NOMO-1 treated with dmso at 0.1 percent for 144 hours (cell line): ENCODE data around the gene CCDC92.
"Not testable (repeated sequence)": the region's sequence is repeated elsewhere in the genome, so short reads cannot be mapped to it uniquely, and the experiment has no call there.

Experiments used
- DNase-seq: peaks from one replicate; lab custom pipeline; 2025; ENCODE audit not compliant: unreplicated experiment; lab: John Stamatoyannopoulos, UW

The CCDC92 gene

GRCh38 chr12:123911672-123912409, 60.8 kb downstream of the CCDC92 start:
- not testable (repeated sequence) for DNase-seq

GRCh38 chr12:123910761-123911193, 61.9 kb downstream of the CCDC92 start:
- DNase-seq = no peak

GRCh38 chr12:123910057-123910456, 62.6 kb downstream of the CCDC92 start:
- DNase-seq = no peak

GRCh38 chr12:123908884-123909725, 63.5 kb downstream of the CCDC92 start:
- DNase-seq = no peak

DNA sequence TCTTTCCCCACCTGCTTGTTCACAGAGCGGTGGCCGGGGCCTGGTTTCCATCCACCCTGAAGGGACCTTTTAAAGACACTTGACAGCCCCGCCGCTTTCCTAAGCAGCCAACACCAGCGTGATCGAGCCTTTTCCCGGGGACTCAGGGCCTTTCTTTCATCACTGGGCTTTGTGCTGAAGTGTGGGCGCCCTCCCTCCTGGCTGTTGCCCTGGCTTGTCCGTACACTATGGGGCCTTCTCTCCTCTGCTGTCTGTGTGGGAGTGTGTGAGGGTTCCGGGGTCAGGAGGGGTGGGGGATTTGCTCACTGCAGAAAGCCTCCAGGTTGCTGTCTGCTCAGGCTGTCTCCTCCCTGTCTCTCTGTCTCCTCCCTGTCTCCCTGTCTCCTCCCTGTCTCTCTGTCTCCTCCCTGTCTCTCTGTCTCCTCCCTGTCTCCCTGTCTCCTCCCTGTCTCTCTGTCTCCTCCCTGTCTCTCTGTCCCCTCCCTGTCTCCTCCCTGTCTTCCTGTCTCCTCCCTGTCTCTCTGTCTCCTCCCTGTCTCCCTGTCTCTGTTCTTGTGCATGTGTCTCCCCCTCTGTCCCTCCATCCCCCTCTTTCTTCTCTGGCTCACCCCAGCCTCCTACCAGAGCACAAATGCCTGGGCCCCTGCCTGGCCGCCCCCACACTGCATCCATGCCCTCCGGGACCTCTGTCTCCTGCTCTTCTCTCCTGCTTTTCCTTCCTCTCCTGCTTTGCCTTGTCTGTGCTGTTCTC, 64.7 kb downstream of the CCDC92 start:
- no peak for DNase-seq

GRCh38 chr12:123906711-123907420, 65.8 kb downstream of the CCDC92 start:
- no peak for DNase-seq

- peak; percentile 32 for DNase-seq
Observed at GRCh38 chr12:123905319-123905925, 67.2 kb downstream of the CCDC92 start.

- DNase-seq = no peak
Observed at GRCh38 chr12:123903301-123904065, 69.1 kb downstream of the CCDC92 start.

DNA sequence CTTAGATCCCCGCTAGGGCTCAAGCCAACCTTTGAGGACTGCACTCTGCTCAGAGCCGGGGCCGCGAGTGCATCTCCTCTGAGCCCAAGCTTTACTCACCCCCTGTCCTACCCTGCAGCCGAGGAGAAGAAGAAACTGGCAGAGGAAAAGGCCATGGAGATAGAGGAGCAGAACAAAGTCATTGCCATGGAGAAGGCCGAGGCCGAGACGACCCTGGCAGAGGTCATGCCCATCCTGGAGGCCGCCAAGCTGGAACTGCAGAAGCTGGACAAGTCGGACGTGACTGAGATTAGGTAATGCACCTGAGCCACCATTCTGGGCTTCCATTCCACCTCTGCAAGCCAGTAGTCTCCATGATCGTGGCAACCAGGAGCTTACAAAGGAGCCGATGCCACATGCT, 69.8 kb downstream of the CCDC92 start:
- DNase-seq = no peak

DNA sequence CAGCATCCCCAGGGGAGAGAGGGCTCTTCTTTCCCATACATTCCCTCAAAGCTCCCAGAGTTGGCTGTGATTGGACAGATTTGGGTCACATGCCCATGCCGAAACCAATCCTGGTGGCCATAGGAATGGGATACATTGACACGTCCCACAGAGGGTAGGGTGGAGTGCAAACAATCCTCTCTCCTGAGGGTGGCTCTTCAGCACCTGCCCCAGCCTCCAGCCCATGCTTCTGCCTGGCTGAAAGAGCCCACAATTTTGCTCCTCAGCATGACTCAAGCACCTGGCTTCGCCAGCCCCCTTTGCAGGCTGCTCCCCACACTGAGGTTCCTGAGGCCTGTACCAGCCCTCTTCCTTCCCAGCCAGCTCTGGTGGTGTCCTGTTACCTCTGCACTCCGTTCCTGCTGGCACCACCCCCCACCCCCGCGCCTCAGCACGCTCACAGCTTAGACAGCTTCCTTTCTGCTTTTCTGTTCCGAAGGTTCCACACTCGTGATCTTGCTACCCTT, 71.7 kb downstream of the CCDC92 start:
- no peak for DNase-seq

DNA sequence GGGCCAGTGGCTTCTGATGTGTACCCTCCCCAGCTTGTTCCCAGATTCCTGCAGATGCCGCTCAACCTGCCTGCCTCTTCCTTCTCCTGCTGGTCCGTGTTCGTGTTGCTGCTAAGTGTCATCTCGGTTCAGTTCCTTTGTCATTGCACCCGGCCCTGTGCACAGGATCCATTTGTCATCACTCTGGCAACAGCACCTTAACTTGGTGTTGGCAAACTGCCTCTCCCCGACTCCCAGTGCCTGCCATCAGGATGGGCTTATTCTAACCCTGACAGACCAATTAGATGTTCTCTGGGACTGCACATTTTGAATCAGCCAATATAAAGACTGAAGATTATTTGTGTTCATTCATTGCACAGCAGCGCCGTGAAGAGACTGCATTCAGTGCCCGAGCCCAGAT, 73.3 kb downstream of the CCDC92 start:
- DNase-seq = no peak

- DNase-seq = no peak
Observed at GRCh38 chr12:123898673-123899072, 74.0 kb downstream of the CCDC92 start.

GRCh38 chr12:123897221-123897620, 75.4 kb downstream of the CCDC92 start:
- no peak for DNase-seq

DNA sequence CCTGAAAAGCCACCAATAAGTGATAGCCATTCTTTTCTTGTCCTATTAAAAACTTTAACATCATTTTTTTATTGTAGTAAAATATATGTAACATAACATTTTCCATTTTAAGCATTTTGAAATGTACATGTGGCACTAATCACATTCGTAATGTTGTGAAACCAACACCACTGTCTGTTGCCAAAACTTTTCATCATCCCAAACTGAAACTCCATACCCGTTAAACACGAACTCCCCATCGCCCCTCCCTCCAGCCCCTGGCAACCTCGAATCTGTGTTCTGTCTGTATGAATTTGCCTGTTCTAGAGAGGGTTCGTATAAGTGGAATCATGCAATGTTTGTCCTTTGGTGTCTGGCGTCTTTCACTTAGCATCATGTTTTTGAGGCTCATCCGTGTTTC, 75.9 kb downstream of the CCDC92 start:
- DNase-seq = no peak

GRCh38 chr12:123895451-123895850, 77.2 kb downstream of the CCDC92 start:
- DNase-seq = no peak

DNA sequence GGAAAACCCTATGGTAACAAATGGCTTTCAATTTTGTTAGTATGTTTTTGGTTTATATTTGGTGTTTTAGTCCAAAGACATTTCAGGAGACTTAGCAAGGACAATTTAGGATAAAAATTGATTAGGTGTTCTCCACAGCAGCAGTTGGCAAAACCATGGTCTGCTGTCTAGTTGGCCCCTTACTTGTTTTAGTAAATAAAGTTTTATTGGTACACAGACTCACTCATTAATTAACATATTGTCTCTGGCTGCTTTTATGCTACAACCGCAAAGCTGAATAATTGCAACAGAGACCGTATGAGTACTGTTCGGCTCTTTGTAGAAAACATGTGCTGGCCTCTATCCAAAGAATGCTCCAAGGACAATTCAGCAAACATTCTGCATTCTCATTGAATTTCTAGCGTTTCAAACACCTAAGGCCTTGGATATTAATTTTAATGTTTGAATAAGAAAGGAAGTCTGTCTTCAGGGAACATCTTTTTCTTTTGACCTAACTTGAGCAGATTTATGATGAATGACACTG, 77.7 kb downstream of the CCDC92 start:
- no peak for DNase-seq

DNA sequence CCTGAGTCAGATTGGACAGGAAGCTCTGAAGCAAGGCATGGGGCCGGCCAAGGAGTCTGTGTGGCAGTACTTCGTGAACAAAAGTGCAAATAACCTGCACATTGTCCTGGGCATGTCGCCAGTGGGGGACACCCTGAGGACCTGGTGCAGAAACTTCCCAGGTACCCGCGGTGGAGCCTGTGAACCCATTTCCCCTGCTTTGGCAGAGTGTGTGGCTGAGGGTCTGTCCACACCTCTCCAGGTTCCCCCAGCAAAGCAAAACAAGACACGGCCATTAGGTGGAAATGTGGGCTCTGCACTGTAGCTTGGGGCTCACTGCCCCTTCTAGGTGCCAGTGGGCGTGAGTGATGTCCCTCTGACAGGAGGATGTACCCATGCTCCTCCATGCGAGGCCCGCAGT, 79.4 kb downstream of the CCDC92 start:
- no peak for DNase-seq

- DNase-seq = no peak
Observed at GRCh38 chr12:123892853-123893252, 79.8 kb downstream of the CCDC92 start.

DNA sequence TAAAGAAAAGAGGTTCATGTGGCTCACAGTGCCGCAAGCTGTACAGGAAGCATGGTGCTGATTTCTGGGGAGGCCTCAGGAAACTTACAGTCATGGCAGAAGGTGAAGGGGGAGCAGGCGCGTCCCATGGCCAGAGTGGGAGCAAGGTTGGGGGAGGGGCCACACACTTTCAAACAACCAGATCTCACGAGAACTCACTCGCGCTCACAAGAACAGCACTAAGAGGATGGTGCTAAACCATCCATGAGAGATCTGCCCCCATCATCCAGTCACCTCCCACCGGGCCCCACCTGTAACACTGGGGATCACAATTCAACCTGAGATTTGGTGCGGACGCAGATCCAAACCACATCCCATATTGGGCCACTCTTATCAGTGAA, 80.5 kb downstream of the CCDC92 start:
- DNase-seq = no peak
